ENCODE data around the gene TRPC1. TPM values are rescaled to one million over a fixed set of nuclear protein-coding genes. Genes with fewer than 3 reads are reported as not detected.

TRPC1 gene
- polyA plus RNA-seq, 1 donor from 2014 or later: 37.2 TPM

DNA sequence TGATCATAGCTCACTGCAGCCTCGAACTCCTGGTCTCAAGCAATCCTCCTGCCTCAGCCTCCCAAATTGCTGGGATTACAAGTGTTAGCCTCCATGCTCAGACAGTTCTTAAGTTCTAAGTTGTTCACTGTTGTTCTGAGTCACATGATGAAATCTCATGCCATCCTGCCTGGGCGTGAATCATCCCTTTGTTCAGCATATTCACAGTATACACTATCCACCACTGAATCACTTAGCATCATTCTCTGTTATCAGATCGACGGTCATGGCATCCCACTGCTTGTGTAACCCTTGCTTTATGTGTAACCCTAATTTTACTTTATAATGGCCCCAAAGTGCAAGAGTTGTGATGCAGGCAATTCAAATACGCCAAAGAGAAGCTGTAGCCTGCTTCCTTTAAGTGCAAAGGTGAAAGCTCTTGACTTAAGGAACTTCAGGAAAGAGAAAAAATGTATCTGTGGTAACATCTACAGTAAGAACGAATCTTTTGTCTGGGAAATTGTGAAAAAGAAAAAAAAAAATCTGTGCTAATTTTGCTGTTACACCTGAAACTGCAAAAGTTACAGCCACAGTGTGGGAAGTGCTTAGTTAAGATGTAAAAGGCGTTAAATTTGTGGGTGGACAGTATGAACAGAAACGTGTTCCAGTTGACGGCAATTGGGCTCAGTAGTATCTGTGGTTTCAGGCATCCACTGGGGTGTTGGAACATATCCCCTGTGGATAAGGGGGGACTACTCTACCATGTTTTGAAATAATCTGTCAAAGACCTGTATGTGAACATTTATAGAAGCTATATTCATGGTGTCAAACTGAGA is 84.5 kb downstream of the TRPC1 start:
- no peaks in the 10 kb centered on the region for H3K79me2 ChIP-seq (replicated peaks; ENCODE audit: insufficient read depth, low read length)

DNA sequence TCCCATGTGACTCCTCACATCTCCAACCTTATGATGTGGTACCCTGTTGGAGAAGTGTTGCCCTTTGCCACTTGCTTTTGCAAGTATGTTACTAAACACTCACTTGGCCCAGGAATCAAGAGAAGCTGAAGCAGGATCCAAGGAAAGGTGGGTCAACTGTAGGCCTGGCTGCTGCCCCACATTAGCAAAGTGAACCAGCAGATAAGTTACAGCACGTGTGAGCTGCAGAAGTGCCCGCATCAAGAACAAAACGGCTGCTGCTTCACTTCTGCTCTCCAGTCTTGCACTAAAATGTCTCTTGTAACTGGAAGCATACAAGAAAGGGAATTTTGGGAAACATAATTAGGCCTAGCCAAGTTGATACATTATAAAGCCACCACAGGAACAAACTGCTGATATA is 85.4 kb downstream of the TRPC1 start:
- Histone ChIP-seq H3K9me2 (ENCODE audit: insufficient read depth, low read length) (no peaks in the 10 kb centered on the region), H3K79me2 (replicated peaks; ENCODE audit: insufficient read depth, low read length) (no peaks in the 10 kb centered on the region), H2AFZ (ENCODE audit: low read depth, low read length) (no peak overlapping the region), H3K9ac (ENCODE audit: low read length) (no peak overlapping the region), H3K36me3 (ENCODE audit: insufficient read depth, low read length) (no peaks in the 10 kb centered on the region), H3F3A (ENCODE audit: insufficient read depth, low read length, poor library complexity, severe bottlenecking) (no peaks in the 10 kb centered on the region), H3K27ac (ENCODE audit: low read length) (no peak overlapping the region), H4K20me1 (ENCODE audit: insufficient read depth) (no peaks in the 10 kb centered on the region), H3K27me3 (ENCODE audit: insufficient read depth, low read depth, low read length) (no peaks in the 10 kb centered on the region), H3K4me2 (ENCODE audit: low read length) (no peak overlapping the region), H3K9me3 (ENCODE audit: low read length) (no peaks in the 10 kb centered on the region), H3K4me3 (ENCODE audit: low read length) (no peak overlapping the region)
- TF ChIP-seq SMC3 (conservative IDR thresholded peaks at IDR 0.05; ENCODE audit: poor library complexity) (no peak), EP300 (conservative IDR thresholded peaks at IDR 0.05; ENCODE audit: poor library complexity, severe bottlenecking) (no peak), MXI1 (conservative IDR thresholded peaks at IDR 0.05; ENCODE audit: poor library complexity, severe bottlenecking) (no peak), RAD21 (conservative IDR thresholded peaks at IDR 0.05) (no peak), TAF1 (IDR thresholded peaks at IDR 0.05; ENCODE audit: low read depth) (no peak), POLR2AphosphoS5 (IDR thresholded peaks at IDR 0.05) (no peak)
- TF ChIP-seq, protein P1, sequence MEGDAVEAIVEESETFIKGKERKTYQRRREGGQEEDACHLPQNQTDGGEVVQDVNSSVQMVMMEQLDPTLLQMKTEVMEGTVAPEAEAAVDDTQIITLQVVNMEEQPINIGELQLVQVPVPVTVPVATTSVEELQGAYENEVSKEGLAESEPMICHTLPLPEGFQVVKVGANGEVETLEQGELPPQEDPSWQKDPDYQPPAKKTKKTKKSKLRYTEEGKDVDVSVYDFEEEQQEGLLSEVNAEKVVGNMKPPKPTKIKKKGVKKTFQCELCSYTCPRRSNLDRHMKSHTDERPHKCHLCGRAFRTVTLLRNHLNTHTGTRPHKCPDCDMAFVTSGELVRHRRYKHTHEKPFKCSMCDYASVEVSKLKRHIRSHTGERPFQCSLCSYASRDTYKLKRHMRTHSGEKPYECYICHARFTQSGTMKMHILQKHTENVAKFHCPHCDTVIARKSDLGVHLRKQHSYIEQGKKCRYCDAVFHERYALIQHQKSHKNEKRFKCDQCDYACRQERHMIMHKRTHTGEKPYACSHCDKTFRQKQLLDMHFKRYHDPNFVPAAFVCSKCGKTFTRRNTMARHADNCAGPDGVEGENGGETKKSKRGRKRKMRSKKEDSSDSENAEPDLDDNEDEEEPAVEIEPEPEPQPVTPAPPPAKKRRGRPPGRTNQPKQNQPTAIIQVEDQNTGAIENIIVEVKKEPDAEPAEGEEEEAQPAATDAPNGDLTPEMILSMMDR (IDR thresholded peaks at IDR 0.05; ENCODE audit: poor library complexity, severe bottlenecking): no peak
- TF ChIP-seq, protein P2, sequence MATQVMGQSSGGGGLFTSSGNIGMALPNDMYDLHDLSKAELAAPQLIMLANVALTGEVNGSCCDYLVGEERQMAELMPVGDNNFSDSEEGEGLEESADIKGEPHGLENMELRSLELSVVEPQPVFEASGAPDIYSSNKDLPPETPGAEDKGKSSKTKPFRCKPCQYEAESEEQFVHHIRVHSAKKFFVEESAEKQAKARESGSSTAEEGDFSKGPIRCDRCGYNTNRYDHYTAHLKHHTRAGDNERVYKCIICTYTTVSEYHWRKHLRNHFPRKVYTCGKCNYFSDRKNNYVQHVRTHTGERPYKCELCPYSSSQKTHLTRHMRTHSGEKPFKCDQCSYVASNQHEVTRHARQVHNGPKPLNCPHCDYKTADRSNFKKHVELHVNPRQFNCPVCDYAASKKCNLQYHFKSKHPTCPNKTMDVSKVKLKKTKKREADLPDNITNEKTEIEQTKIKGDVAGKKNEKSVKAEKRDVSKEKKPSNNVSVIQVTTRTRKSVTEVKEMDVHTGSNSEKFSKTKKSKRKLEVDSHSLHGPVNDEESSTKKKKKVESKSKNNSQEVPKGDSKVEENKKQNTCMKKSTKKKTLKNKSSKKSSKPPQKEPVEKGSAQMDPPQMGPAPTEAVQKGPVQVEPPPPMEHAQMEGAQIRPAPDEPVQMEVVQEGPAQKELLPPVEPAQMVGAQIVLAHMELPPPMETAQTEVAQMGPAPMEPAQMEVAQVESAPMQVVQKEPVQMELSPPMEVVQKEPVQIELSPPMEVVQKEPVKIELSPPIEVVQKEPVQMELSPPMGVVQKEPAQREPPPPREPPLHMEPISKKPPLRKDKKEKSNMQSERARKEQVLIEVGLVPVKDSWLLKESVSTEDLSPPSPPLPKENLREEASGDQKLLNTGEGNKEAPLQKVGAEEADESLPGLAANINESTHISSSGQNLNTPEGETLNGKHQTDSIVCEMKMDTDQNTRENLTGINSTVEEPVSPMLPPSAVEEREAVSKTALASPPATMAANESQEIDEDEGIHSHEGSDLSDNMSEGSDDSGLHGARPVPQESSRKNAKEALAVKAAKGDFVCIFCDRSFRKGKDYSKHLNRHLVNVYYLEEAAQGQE (IDR thresholded peaks at IDR 0.05; ENCODE audit: borderline replicate concordance): no peak

More for the DNA sequence above, 84.5 kb downstream of the TRPC1 start:
- H3K9ac ChIP-seq (ENCODE audit: low read length): no peak overlapping the region
- TF ChIP-seq TAF1 (IDR thresholded peaks at IDR 0.05; ENCODE audit: low read depth) (no peak), POLR2AphosphoS5 (IDR thresholded peaks at IDR 0.05) (no peak), EZH2 (IDR thresholded peaks at IDR 0.05; ENCODE audit: borderline replicate concordance, insufficient read depth, low read length, poor library complexity, severe bottlenecking) (no peak), EP300 (conservative IDR thresholded peaks at IDR 0.05; ENCODE audit: poor library complexity, severe bottlenecking) (no peak), RAD21 (conservative IDR thresholded peaks at IDR 0.05) (no peak), MXI1 (conservative IDR thresholded peaks at IDR 0.05; ENCODE audit: poor library complexity, severe bottlenecking) (no peak), SMC3 (conservative IDR thresholded peaks at IDR 0.05; ENCODE audit: poor library complexity) (no peak)
- TF ChIP-seq, protein P1 (IDR thresholded peaks at IDR 0.05; ENCODE audit: poor library complexity, severe bottlenecking): no peak
- TF ChIP-seq, protein P2 (IDR thresholded peaks at IDR 0.05; ENCODE audit: borderline replicate concordance): no peak
- no peaks in the 10 kb centered on the region for H3K9me3 ChIP-seq (ENCODE audit: low read length)
- H3K9me2 ChIP-seq (ENCODE audit: insufficient read depth, low read length): no peaks in the 10 kb centered on the region
- H2AFZ ChIP-seq (ENCODE audit: low read depth, low read length): no peak overlapping the region
- H3K27me3 ChIP-seq (ENCODE audit: insufficient read depth, low read depth, low read length): no peaks in the 10 kb centered on the region
- no peaks in the 10 kb centered on the region for H3K36me3 ChIP-seq (ENCODE audit: insufficient read depth, low read length)
- H3K27ac ChIP-seq (ENCODE audit: low read length): no peak overlapping the region
- H3K4me2 ChIP-seq (ENCODE audit: low read length): no peak overlapping the region
- H3F3A ChIP-seq (ENCODE audit: insufficient read depth, low read length, poor library complexity, severe bottlenecking): no peaks in the 10 kb centered on the region
- no peaks in the 10 kb centered on the region for H4K20me1 ChIP-seq (ENCODE audit: insufficient read depth)
- H3K4me3 ChIP-seq (ENCODE audit: low read length): no peak overlapping the region

All from neural cell (in vitro differentiated cells).